CD4-positive, CD25-positive, alpha-beta regulatory T cell (primary cell): ENCODE measurements around the gene ST6GALNAC3. TPM values are rescaled to one million over a fixed set of nuclear protein-coding genes. Genes with fewer than 3 reads are reported as not detected.

Experiments used
- ATAC-seq, 2 donors: fragments of 150-1000 bp; cut with Tn5 transposase; one replicate each; pipeline ENCODE4 v1.10.0; 2021; ENCODE audit warnings: low read depth in 2 of 2, moderate number of reproducible peaks in 2 of 2, moderate library complexity in 1 of 2
- DNase-seq, 3 donors: peaks; one replicate each; pipeline versions ENCODE4 v3.0.0 to v3.0.0-alpha.2; 2012 to 2022; ENCODE audit warnings: mixed read lengths in 1 of 3
- H3K27ac ChIP-seq: one replicate; pipeline ENCODE4 v1.7.0; 2013; ENCODE audit warnings: mild to moderate bottlenecking, low read length; ENCODE audit not compliant: insufficient read depth, poor library complexity, severe bottlenecking
- H3K27me3 ChIP-seq: one replicate; pipeline ENCODE4 v1.7.0; 2013; ENCODE audit warnings: low read length; ENCODE audit not compliant: control insufficient read depth, insufficient read depth
- H3K36me3 ChIP-seq: one replicate; pipeline ENCODE4 v1.7.0; 2013; ENCODE audit warnings: mild to moderate bottlenecking, low read length, moderate library complexity; ENCODE audit not compliant: control insufficient read depth, insufficient read depth
- H3K4me1 ChIP-seq: 2 replicates; pipeline ENCODE4 v1.7.0; 2013; ENCODE audit warnings: mild to moderate bottlenecking, low read length; ENCODE audit not compliant: insufficient read depth, control insufficient read depth, poor library complexity, severe bottlenecking
- H3K4me3 ChIP-seq: one replicate; pipeline ENCODE4 v1.7.0; 2013; ENCODE audit warnings: low read depth, mild to moderate bottlenecking, low read length, moderate library complexity
- H3K9me3 ChIP-seq, 2 experiments: 1 replicate in 1 of 2; 2 replicates in 1 of 2; pipeline ENCODE4 v1.7.0; 2013; ENCODE audit warnings: low read length in 2 of 2, mild to moderate bottlenecking in 1 of 2, moderate library complexity in 1 of 2; ENCODE audit not compliant: control insufficient read depth in 2 of 2
- H3K27ac Mint-ChIP-seq, 3 donors: one replicate each; pipeline ENCODE4 v1.8.0; 2020 to 2022; ENCODE audit warnings: mild to moderate bottlenecking in 3 of 3, mixed read lengths in 3 of 3, moderate library complexity in 2 of 3
- H3K27me3 Mint-ChIP-seq: one replicate; pipeline ENCODE4 v1.8.0; 2022; ENCODE audit warnings: mild to moderate bottlenecking, mixed read lengths
- H3K36me3 Mint-ChIP-seq: one replicate; pipeline ENCODE4 v1.8.0; 2020; ENCODE audit warnings: mixed read lengths
- H3K4me1 Mint-ChIP-seq, 4 donors: one replicate each; pipeline ENCODE4 v1.8.0; 2020 to 2022; ENCODE audit warnings: mixed read lengths in 4 of 4, mild to moderate bottlenecking in 1 of 4
- H3K4me3 Mint-ChIP-seq, 4 donors: one replicate each; pipeline ENCODE4 v1.8.0; 2020 to 2022; ENCODE audit warnings: mild to moderate bottlenecking in 4 of 4, mixed read lengths in 4 of 4, moderate library complexity in 3 of 4
- H3K9me3 Mint-ChIP-seq, 7 donors: one replicate each; pipeline ENCODE4 v1.8.0; 2020 to 2022; ENCODE audit warnings: mixed read lengths in 7 of 7, mild to moderate bottlenecking in 3 of 7, moderate library complexity in 2 of 7
- polyA plus RNA-seq, 4 donors: library from polyadenylated mRNA; unstranded; fragments of 300-500 nt; fragmentation: Illumina TruSeq; gene quantifications; one replicate each; pipeline ENCODE4 v1.2.3, GENCODE V29; 2021
- total RNA-seq: library from RNA; stranded (reverse); gene quantifications from one replicate; pipeline ENCODE4 v1.2.3, GENCODE V29; 2022

ST6GALNAC3 gene
- total and polyA plus RNA-seq, 5 donors from 2014 or later: 0.03 to 3.4 (median 0.95) TPM

- Mint-ChIP-seq H3K4me1 (peaks cover 11 to 55% (median 34%) of the 10 kb centered on the region in 4 donors), H3K36me3 (no peaks in the 10 kb centered on the region), H3K27ac (peak overlapping the region in 1 of 3 donors; percentile 76), H3K4me3 (peak overlapping the region; percentile 56 to 63 (median 60)), H3K27me3 (no peaks in the 10 kb centered on the region), H3K9me3 (peaks cover 0 to 4% (median 0%) of the 10 kb centered on the region in 7 donors)
- Histone ChIP-seq H3K27ac (no peak overlapping the region), H3K9me3 (no peaks in the 10 kb centered on the region), H3K4me3 (peak overlapping the region; percentile 2), H3K27me3 (no peaks in the 10 kb centered on the region), H3K4me1 (peaks cover 35% of the 10 kb centered on the region), H3K36me3 (no peaks in the 10 kb centered on the region)
- ATAC-seq (peak; percentile 94), DNase-seq (peak in 2 of 3 donors; percentile 49 to 85)
Observed at GRCh38 chr1:76267631-76268030, 193.1 kb downstream of the ST6GALNAC3 start.

GRCh38 chr1:76268341-76268740, 193.8 kb downstream of the ST6GALNAC3 start:
- H3K4me3 Mint-ChIP-seq: peak overlapping the region in 3 of 4 donors; percentile 2 to 63 (median 62)
- H3K27me3 ChIP-seq: no peaks in the 10 kb centered on the region
- no peak overlapping the region for H3K4me3 ChIP-seq
- H3K9me3 ChIP-seq: no peaks in the 10 kb centered on the region
- no peaks in the 10 kb centered on the region for H3K36me3 Mint-ChIP-seq
- H3K9me3 Mint-ChIP-seq: peaks cover 0 to 4% (median 0%) of the 10 kb centered on the region in 7 donors
- H3K27ac Mint-ChIP-seq: peak overlapping the region in 2 of 3 donors; percentile 2 to 76
- ATAC-seq (no peak), DNase-seq (no peak)
- H3K27ac ChIP-seq: no peak overlapping the region
- H3K4me1 ChIP-seq: peaks cover 35% of the 10 kb centered on the region
- H3K36me3 ChIP-seq: no peaks in the 10 kb centered on the region
- H3K27me3 Mint-ChIP-seq: no peaks in the 10 kb centered on the region
- peaks cover 11 to 59% (median 35%) of the 10 kb centered on the region in 4 donors for H3K4me1 Mint-ChIP-seq

- H3K4me1 Mint-ChIP-seq: peaks cover 11 to 63% (median 35%) of the 10 kb centered on the region in 4 donors
Observed at GRCh38 chr1:76269155-76269554, 194.6 kb downstream of the ST6GALNAC3 start.

GRCh38 chr1:76274302-76274701, 199.8 kb downstream of the ST6GALNAC3 start:
- Mint-ChIP-seq H3K27ac (no peak overlapping the region), H3K36me3 (no peaks in the 10 kb centered on the region), H3K4me1 (peaks cover 0 to 37% (median 13%) of the 10 kb centered on the region in 4 donors)

More at GRCh38 chr1:76269155-76269554, 194.6 kb downstream of the ST6GALNAC3 start:
- H3K36me3 ChIP-seq: no peaks in the 10 kb centered on the region
- ATAC-seq: no peak
- no peak overlapping the region for H3K4me3 ChIP-seq
- peak in 1 of 3 donors; percentile 46 for DNase-seq
- H3K9me3 ChIP-seq: no peaks in the 10 kb centered on the region
- peaks cover 0 to 2% (median 0%) of the 10 kb centered on the region in 7 donors for H3K9me3 Mint-ChIP-seq
- no peak overlapping the region for H3K27ac Mint-ChIP-seq
- no peaks in the 10 kb centered on the region for H3K27me3 Mint-ChIP-seq
- H3K27me3 ChIP-seq: no peaks in the 10 kb centered on the region
- peak overlapping the region in 1 of 4 donors; percentile 2 for H3K4me3 Mint-ChIP-seq
- no peaks in the 10 kb centered on the region for H3K36me3 Mint-ChIP-seq
- no peak overlapping the region for H3K27ac ChIP-seq
- H3K4me1 ChIP-seq: peaks cover 35% of the 10 kb centered on the region

GRCh38 chr1:76274718-76275117, 200.2 kb downstream of the ST6GALNAC3 start:
- Mint-ChIP-seq H3K4me3 (no peak overlapping the region), H3K4me1 (peaks cover 0 to 34% (median 12%) of the 10 kb centered on the region in 4 donors), H3K27ac (no peak overlapping the region), H3K36me3 (no peaks in the 10 kb centered on the region), H3K27me3 (no peaks in the 10 kb centered on the region), H3K9me3 (no peaks in the 10 kb centered on the region)
- Histone ChIP-seq H3K27ac (no peak overlapping the region), H3K36me3 (no peaks in the 10 kb centered on the region), H3K4me1 (peaks cover 5% of the 10 kb centered on the region), H3K4me3 (no peak overlapping the region), H3K9me3 (no peaks in the 10 kb centered on the region), H3K27me3 (no peaks in the 10 kb centered on the region)
- DNase-seq (no peak), ATAC-seq (no peak)

More at GRCh38 chr1:76274302-76274701, 199.8 kb downstream of the ST6GALNAC3 start:
- no peak overlapping the region for H3K4me3 Mint-ChIP-seq
- no peak overlapping the region for H3K4me3 ChIP-seq
- H3K27me3 ChIP-seq: no peaks in the 10 kb centered on the region
- H3K4me1 ChIP-seq: peaks cover 9% of the 10 kb centered on the region
- DNase-seq (no peak), ATAC-seq (no peak)
- H3K9me3 ChIP-seq: no peaks in the 10 kb centered on the region
- H3K9me3 Mint-ChIP-seq: no peaks in the 10 kb centered on the region
- H3K27ac ChIP-seq: no peak overlapping the region
- no peaks in the 10 kb centered on the region for H3K36me3 ChIP-seq
- no peaks in the 10 kb centered on the region for H3K27me3 Mint-ChIP-seq

- H3K4me3 ChIP-seq: no peak overlapping the region
- H3K27ac ChIP-seq: no peak overlapping the region
- H3K9me3 ChIP-seq: no peaks in the 10 kb centered on the region
- ATAC-seq (no peak), DNase-seq (no peak)
- H3K4me1 ChIP-seq: no peaks in the 10 kb centered on the region
- Mint-ChIP-seq H3K36me3 (no peaks in the 10 kb centered on the region), H3K4me3 (no peak overlapping the region), H3K9me3 (no peaks in the 10 kb centered on the region), H3K27me3 (peaks cover 4% of the 10 kb centered on the region), H3K4me1 (peaks cover 0 to 4% (median 2%) of the 10 kb centered on the region in 4 donors), H3K27ac (no peak overlapping the region)
- no peaks in the 10 kb centered on the region for H3K36me3 ChIP-seq
- H3K27me3 ChIP-seq: no peaks in the 10 kb centered on the region
Observed at GRCh38 chr1:76278711-76279100, 204.2 kb downstream of the ST6GALNAC3 start.

- Mint-ChIP-seq H3K4me3 (no peak overlapping the region), H3K36me3 (no peaks in the 10 kb centered on the region)
Observed at GRCh38 chr1:76279101-76279748, 204.7 kb downstream of the ST6GALNAC3 start.

GRCh38 chr1:76281306-76281705, 206.8 kb downstream of the ST6GALNAC3 start:
- no peak overlapping the region for H3K4me3 Mint-ChIP-seq
- no peak overlapping the region for H3K27ac ChIP-seq
- H3K36me3 ChIP-seq: no peaks in the 10 kb centered on the region
- DNase-seq: no peak
- H3K9me3 ChIP-seq: no peaks in the 10 kb centered on the region
- H3K27me3 Mint-ChIP-seq: peaks cover 4% of the 10 kb centered on the region
- H3K4me1 ChIP-seq: peaks cover 10% of the 10 kb centered on the region
- H3K27me3 ChIP-seq: no peaks in the 10 kb centered on the region
- peaks cover 0 to 19% (median 13%) of the 10 kb centered on the region in 4 donors for H3K4me1 Mint-ChIP-seq
- no peaks in the 10 kb centered on the region for H3K9me3 Mint-ChIP-seq
- peak overlapping the region in 1 of 3 donors; percentile 30 for H3K27ac Mint-ChIP-seq
- no peak overlapping the region for H3K4me3 ChIP-seq
- no peak for ATAC-seq
- no peaks in the 10 kb centered on the region for H3K36me3 Mint-ChIP-seq

More at GRCh38 chr1:76279101-76279748, 204.7 kb downstream of the ST6GALNAC3 start:
- Histone ChIP-seq H3K9me3 (no peaks in the 10 kb centered on the region), H3K27me3 (no peaks in the 10 kb centered on the region), H3K27ac (no peak overlapping the region), H3K4me3 (no peak overlapping the region), H3K36me3 (no peaks in the 10 kb centered on the region), H3K4me1 (no peaks in the 10 kb centered on the region)
- ATAC-seq: no peak
- Mint-ChIP-seq H3K4me1 (peaks cover 0 to 4% (median 2%) of the 10 kb centered on the region in 4 donors), H3K9me3 (no peaks in the 10 kb centered on the region), H3K27me3 (peaks cover 4% of the 10 kb centered on the region), H3K27ac (no peak overlapping the region)
- DNase-seq: no peak
